ENCODE measurements around the gene CD4.
"Not testable (repeated sequence)": the region's sequence is repeated elsewhere in the genome, so short reads cannot be mapped to it uniquely, and the experiment has no call there.

The CD4 gene

GRCh38 chr12:6847676-6848075, 58.3 kb downstream of the CD4 start:
- no peak for DNase-seq (ENCODE audit: low spot score)

DNA sequence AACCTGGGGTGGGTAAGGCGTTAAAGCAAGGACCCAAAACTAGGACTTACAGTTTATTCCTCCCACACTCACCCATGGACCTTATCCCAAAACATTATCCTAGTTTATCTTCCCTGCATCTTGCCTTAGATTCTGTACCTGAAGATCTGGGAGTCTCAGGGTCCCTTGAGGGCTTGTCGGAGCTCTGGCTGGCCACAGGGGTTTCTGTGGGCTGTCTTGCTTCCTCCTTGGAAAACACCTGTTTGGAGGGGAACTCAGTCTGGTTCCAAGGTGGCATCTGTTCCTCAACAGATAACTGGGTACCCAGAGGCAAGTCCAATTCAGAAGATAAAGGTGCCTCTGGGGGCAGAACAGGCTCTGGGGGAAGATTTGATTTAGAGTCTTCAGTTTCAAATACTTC, 60.1 kb downstream of the CD4 start:
- no peak for DNase-seq (ENCODE audit: low spot score)

- no peak for DNase-seq (ENCODE audit: low spot score)
Observed at GRCh38 chr12:6849976-6850560, 60.7 kb downstream of the CD4 start.

DNA sequence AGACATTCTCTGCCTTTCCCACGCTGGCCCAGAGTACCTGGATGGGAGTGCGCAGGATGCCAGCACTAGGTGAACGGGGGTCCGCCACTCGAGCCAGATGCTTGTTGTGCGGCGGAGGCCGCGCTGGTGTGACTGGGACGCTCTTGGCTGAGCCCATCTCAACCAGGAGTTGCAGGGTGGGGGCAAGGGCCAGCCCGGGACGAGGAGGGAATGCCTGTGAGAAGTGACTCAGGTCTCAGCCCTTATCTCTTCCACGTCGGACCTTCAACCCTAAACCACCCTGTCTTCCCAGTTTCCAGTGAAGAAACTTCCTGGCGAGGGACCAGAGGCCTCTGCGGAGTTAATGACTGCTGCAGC, 61.4 kb downstream of the CD4 start:
- no peak for DNase-seq (ENCODE audit: low spot score)

DNA sequence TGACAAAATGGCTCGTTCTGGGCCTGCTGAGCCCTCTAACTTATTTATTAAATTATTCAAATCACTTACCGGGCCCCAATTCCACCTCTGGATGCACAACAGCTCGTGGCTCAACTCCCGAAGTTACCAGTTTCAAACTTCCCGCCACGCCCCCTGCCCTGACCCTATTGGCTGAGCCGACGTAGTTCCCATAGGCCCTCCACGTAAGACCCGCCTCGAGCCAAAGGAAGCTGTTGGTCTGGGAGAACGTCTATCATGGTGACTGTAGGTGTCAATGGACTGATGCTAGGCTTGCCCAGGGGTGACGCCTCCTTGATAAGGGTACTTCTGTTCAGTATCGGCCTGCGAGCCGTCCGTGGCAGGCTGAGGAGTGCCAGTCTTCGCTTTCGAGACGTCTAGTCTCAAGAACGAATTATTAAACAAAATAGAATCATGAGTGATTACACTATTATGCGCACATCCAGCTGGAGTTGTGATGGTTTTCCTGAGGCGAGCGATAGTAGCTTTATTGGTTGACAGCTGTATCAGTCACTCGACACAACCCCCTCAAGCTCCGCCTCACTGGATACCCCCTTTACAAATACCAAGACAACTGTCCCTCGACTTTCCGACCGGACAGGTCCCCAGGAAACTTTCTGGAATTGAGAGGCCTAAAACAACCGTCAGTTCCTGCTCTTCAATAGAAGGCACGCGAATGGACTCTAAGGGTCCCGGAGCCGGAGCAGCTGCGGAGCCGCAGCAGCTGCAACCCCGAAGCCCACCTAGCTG, 62.0 kb downstream of the CD4 start, which contains the start of gene CDCA3:
TSS of gene CDCA3 (minus strand) at position 134 of the 768 bp plus-strand sequence. CDS start 334 bp downstream, outside the sequence.
- peak; percentile 95 for DNase-seq (ENCODE audit: low spot score)

- DNase-seq (ENCODE audit: low spot score), result peak; percentile 99
Observed at GRCh38 chr12:6851921-6852650, 62.8 kb downstream of the CD4 start, which contains the start of gene USP5. Gene USP5, plus strand, starts transcription at chr12:6852150. Its CDS starts 30 bp downstream, at chr12:6852180.

GRCh38 chr12:6852651-6853354, 63.5 kb downstream of the CD4 start:
- DNase-seq (ENCODE audit: low spot score), result peak; percentile 62

- DNase-seq (ENCODE audit: low spot score), result no peak
Observed at GRCh38 chr12:6853626-6854025, 64.3 kb downstream of the CD4 start.

DNA sequence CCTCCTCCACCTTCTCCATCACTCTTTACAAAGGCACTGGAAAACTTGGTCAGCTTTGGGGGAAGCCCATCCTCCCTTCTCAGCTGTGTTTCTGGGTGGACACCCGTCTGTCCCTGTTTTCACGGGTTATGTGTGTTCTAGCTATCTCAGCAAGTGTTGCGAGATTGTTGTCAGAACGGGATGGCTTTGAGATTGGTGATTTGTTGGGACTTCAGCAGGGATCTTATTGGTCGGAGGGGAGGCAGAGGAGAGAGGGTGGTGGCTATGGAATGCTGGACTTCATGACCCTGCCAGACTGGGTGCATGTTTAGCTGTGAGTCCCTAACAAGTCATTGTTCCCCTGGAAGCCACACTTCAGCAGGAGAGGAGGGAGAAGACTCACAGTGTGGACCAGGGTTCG, 64.7 kb downstream of the CD4 start:
- no peak for DNase-seq (ENCODE audit: low spot score)

DNA sequence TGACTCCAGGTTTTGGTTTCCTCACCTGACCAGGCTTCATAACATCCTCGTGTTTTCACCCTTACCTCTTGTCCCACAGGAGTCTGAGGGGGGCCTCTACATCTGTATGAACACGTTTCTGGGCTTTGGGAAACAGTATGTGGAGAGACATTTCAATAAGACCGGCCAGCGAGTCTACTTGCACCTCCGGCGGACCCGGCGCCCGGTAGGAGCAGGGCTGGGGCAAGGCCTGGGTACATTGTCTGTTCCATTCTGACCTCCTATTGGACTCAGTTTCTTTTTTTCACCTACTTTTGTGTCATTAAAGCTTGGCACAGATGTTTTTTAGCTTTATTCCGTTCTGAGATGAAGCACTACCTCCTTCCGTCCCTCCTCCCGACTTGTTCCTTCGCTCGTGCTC, 66.0 kb downstream of the CD4 start:
- no peak for DNase-seq (ENCODE audit: low spot score)

GRCh38 chr12:6858799-6859198, 69.5 kb downstream of the CD4 start:
- no peak for DNase-seq (ENCODE audit: low spot score)

- no peak for DNase-seq (ENCODE audit: low spot score)
Observed at GRCh38 chr12:6860116-6860515, 70.8 kb downstream of the CD4 start.

- DNase-seq (ENCODE audit: low spot score), result no peak
Observed at GRCh38 chr12:6860942-6861341, 71.6 kb downstream of the CD4 start.

DNA sequence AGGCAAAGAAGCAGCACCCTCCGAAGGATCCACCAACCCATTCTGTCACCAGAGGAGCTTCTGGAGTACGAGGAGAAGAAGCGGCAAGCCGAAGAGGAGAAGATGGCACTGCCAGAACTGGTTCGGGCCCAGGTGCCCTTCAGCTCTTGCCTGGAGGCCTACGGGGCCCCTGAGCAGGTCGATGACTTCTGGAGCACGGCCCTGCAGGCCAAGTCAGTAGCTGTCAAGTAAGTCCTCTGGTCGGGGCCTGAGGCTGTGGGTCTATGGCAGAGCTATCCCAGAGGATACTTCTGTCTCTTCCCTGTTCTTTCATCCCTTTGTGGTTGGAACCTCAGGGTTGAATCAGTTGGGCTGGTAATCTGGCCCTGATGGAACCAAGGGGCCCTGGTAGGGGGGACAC, 72.1 kb downstream of the CD4 start:
- DNase-seq (ENCODE audit: low spot score), result no peak

GRCh38 chr12:6863033-6863432, 73.7 kb downstream of the CD4 start:
- no peak for DNase-seq (ENCODE audit: low spot score)

- DNase-seq (ENCODE audit: low spot score), result no peak
Observed at GRCh38 chr12:6863586-6864321, 74.4 kb downstream of the CD4 start.

- DNase-seq (ENCODE audit: low spot score), result not testable (repeated sequence)
Observed at GRCh38 chr12:6865307-6865706, 76.0 kb downstream of the CD4 start.

DNA sequence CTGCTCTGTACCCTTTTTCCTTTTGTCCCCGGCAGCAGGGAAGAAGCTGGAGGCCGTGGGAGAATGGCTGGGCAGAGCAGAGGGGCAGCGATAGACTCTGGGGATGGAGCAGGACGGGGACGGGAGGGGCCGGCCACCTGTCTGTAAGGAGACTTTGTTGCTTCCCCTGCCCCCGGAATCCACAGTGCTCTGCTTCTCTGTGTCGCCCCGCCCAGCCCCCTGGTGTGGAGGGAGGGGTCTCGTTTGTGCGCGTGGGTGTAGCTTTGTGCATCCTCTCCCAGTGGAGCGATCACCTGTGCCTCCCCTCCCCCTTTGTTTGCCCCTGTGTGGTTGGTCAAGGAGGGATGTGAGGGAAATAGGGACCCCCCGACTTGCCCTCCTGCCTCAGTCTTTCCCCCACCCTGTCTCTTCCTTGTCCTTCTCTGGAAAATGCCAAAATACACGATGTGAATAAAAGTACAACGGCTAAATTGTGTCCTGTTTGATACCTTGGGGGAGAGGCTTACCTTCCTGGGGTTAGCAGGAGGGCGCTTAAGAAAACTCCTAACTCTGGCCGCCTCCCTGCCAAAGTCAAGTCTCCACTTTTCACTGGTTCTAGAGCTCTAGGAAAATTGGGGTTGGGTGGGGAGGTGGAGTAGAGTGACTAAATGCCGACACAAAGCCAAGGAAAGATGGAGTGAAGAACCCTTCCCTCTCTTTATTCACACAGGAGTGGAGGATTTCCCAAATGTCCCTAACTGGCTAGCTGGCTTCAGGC, 77.0 kb downstream of the CD4 start:
- no peak for DNase-seq (ENCODE audit: low spot score)

DNA sequence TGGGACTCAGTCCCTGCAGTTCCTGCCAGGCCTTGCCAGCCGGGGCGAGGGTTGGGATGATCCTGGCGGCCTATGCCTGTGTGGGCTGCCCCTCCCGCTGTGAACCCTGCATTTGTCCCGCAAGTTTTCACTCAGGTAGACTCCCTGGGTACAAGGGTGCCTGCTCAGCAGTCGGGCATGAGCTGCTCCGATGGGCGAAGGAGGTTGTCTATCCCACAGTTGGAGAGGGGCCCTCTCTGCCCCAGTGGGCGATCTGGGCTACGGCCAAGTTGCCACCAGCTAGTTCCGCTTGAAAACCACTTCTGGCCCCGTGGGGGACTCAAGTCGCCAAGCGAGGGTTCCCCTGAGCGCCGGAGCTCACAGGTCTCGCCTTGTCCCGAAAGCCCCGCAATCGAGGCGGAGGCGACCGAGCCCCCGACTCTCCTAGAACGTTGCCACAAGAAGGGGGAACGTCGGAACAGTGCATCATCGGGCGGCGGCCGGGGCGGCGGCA, 77.6 kb downstream of the CD4 start:
- DNase-seq (ENCODE audit: low spot score), result no peak

DNA sequence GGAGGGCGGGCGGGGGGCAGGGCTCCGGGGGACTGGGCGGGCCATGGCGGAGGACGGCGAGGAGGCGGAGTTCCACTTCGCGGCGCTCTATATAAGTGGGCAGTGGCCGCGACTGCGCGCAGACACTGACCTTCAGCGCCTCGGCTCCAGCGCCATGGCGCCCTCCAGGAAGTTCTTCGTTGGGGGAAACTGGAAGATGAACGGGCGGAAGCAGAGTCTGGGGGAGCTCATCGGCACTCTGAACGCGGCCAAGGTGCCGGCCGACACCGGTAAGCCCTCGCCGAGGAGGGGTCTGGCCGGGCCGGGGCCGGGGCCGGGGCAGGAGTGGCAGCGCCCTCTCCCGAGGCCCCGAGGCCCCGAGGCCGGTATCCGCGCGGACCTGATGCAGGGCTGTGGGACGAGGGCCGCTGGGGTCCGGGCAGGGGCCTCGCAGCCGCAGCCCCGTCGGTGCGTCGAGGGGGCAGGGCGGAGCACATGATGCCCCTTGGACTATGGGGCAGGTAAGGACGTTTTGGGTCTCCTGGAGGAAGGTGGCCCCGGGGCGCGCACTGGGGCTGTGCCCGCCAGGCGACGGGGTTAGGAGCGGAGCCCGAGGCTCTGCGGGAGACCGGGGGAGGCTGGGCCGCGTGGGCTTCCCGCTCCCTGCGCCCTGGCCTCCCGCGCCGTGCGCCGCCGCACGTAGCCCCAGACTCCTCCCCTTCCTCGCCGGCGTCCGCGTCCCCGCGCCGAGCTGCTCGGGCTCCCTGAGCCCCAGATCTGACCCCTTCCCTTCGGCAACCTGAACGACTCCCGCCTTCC, 78.3 kb downstream of the CD4 start, which contains the start of gene TPI1:
TSS of gene TPI1 (plus strand) at position 119 of the 798 bp plus-strand sequence. CDS start at position 155, 36 bp downstream.
- peak; percentile 83 for DNase-seq (ENCODE audit: low spot score)
